Fibroblast of lung (primary cell): Measurements from ENCODE around the gene UBD. TPM values are rescaled to one million over a fixed set of nuclear protein-coding genes. Genes with fewer than 3 reads are reported as not detected.

Experiments used
- DNase-seq, 2 donors: peaks; one replicate each; pipeline versions ENCODE4 v3.0.0 to v3.0.0-alpha.2; 2010; ENCODE audit warnings: low read depth in 2 of 2
- H2AFZ ChIP-seq: 2 replicates; pipeline ENCODE4 v1.5.1; 2012; ENCODE audit warnings: low read length, control low read depth, inconsistent platforms
- H3K27ac ChIP-seq: 2 replicates; pipeline ENCODE4 v1.5.1; 2011; ENCODE audit warnings: low read length, control low read depth; ENCODE audit not compliant: insufficient read depth
- H3K27me3 ChIP-seq: 2 replicates; pipeline ENCODE4 v1.5.1; 2011; ENCODE audit warnings: mild to moderate bottlenecking, low read length; ENCODE audit not compliant: control insufficient read depth, insufficient read depth
- H3K36me3 ChIP-seq: 2 replicates; pipeline ENCODE4 v1.5.1; 2011; ENCODE audit warnings: low read length; ENCODE audit not compliant: control insufficient read depth, insufficient read depth
- H3K4me1 ChIP-seq: 2 replicates; pipeline ENCODE4 v1.5.1; 2011; ENCODE audit warnings: low read length; ENCODE audit not compliant: control insufficient read depth, insufficient read depth; ENCODE audit errors: extremely low read depth
- H3K4me2 ChIP-seq: 2 replicates; pipeline ENCODE4 v1.5.1; 2011; ENCODE audit warnings: low read length, control low read depth; ENCODE audit not compliant: insufficient read depth; ENCODE audit errors: extremely low read depth
- H3K4me3 ChIP-seq, 4 experiments: fragments of 200-600 bp in 1 of 4; sonication (generic) in 1 of 4; replicated peaks in 1 of 4; 2 replicates each; pipeline ENCODE4 v1.5.1; 2011 to 2016; ENCODE audit warnings: low read length in 4 of 4, low read depth in 3 of 4, mild to moderate bottlenecking in 3 of 4, control low read depth in 2 of 4, inconsistent platforms in 1 of 4, mixed read lengths in 1 of 4; ENCODE audit not compliant: insufficient read depth in 1 of 4; ENCODE audit errors: control extremely low read depth in 1 of 4
- H3K79me2 ChIP-seq: 2 replicates; pipeline ENCODE4 v1.5.1; 2012; ENCODE audit warnings: mild to moderate bottlenecking, low read length, inconsistent platforms; ENCODE audit not compliant: control insufficient read depth, insufficient read depth
- H3K9ac ChIP-seq: 2 replicates; pipeline ENCODE4 v1.5.1; 2011; ENCODE audit warnings: mild to moderate bottlenecking, low read length, control low read depth; ENCODE audit not compliant: insufficient read depth
- H3K9me3 ChIP-seq: 2 replicates; pipeline ENCODE4 v1.5.1; 2012; ENCODE audit warnings: low read depth, low read length; ENCODE audit not compliant: control insufficient read depth, insufficient read depth
- H4K20me1 ChIP-seq: 2 replicates; pipeline ENCODE4 v1.5.1; 2011; ENCODE audit warnings: low read length; ENCODE audit not compliant: control insufficient read depth, insufficient read depth; ENCODE audit errors: extremely low read depth
- EZH2 ChIP-seq: IDR thresholded peaks from 2 replicates; pipeline ENCODE4 v1.5.1; 2012; ENCODE audit warnings: low read length, control low read depth, mild to moderate bottlenecking; ENCODE audit errors: missing control alignments
- polyA plus RNA-seq, 2 donors: library from polyadenylated mRNA; depleted of rRNA in 1 of 2; stranded (reverse) in 1 of 2; unstranded in 1 of 2; fragments of >200 nt; gene quantifications; 2 replicates each; pipeline ENCODE4 v1.2.1, GENCODE V29; 2011 to 2012; ENCODE audit warnings: missing spikeins in 1 of 2
- total RNA-seq: library from RNA; depleted of rRNA; stranded (reverse); fragments of >200 nt; gene quantifications from 2 replicates; pipeline ENCODE4 v1.2.1, GENCODE V29; 2014
- TF ChIP-seq, protein P1 (sequence below), 2 donors: IDR thresholded peaks in 1 of 2; conservative IDR thresholded peaks in 1 of 2; 1 replicate in 1 of 2; 2 replicates in 1 of 2; pipeline ENCODE4 v1.5.1; 2011 to 2012; ENCODE audit warnings: low read length in 2 of 2, control low read depth in 1 of 2, inconsistent platforms in 1 of 2, low read depth in 1 of 2, mild to moderate bottlenecking in 1 of 2

Gene UBD
- total and polyA plus RNA-seq, 2 donors (not counting 1 experiment from before 2014, with no cell fraction given) = 0.06 TPM; not detected in 1

GRCh38 chr6:29554764-29555163, 4.8 kb downstream of the UBD start:
- no peak overlapping the region for H3K9ac ChIP-seq
- H3K79me2 ChIP-seq = no peaks in the 10 kb centered on the region
- H3K27me3 ChIP-seq = peaks cover 17% of the 10 kb centered on the region
- no peaks in the 10 kb centered on the region for H3K4me1 ChIP-seq
- H3K4me3 ChIP-seq = no peak overlapping the region
- H3K4me2 ChIP-seq = no peak overlapping the region
- TF ChIP-seq, protein P1, sequence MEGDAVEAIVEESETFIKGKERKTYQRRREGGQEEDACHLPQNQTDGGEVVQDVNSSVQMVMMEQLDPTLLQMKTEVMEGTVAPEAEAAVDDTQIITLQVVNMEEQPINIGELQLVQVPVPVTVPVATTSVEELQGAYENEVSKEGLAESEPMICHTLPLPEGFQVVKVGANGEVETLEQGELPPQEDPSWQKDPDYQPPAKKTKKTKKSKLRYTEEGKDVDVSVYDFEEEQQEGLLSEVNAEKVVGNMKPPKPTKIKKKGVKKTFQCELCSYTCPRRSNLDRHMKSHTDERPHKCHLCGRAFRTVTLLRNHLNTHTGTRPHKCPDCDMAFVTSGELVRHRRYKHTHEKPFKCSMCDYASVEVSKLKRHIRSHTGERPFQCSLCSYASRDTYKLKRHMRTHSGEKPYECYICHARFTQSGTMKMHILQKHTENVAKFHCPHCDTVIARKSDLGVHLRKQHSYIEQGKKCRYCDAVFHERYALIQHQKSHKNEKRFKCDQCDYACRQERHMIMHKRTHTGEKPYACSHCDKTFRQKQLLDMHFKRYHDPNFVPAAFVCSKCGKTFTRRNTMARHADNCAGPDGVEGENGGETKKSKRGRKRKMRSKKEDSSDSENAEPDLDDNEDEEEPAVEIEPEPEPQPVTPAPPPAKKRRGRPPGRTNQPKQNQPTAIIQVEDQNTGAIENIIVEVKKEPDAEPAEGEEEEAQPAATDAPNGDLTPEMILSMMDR (conservative IDR thresholded peaks at IDR 0.05 in 1 of 2, IDR thresholded peaks at IDR 0.05 in 1 of 2; ENCODE audit: low read depth in 1 of 2, low read length in 2 of 2) = no peak
- TF ChIP-seq EZH2 = no peak
- H4K20me1 ChIP-seq = no peaks in the 10 kb centered on the region
- H3K27ac ChIP-seq = no peak overlapping the region
- H2AFZ ChIP-seq = no peak overlapping the region
- no peaks in the 10 kb centered on the region for H3K36me3 ChIP-seq
- no peak for DNase-seq
- H3K9me3 ChIP-seq = no peaks in the 10 kb centered on the region

GRCh38 chr6:29553268-29554057, 6.1 kb downstream of the UBD start:
- Histone ChIP-seq H3K4me3 (peak overlapping the region in 1 of 4 experiments; percentile 35), H3K27ac (no peak overlapping the region), H3K27me3 (peaks cover 17% of the 10 kb centered on the region), H3K9me3 (no peaks in the 10 kb centered on the region), H2AFZ (no peak overlapping the region), H4K20me1 (no peaks in the 10 kb centered on the region), H3K4me1 (no peaks in the 10 kb centered on the region), H3K79me2 (no peaks in the 10 kb centered on the region), H3K4me2 (no peak overlapping the region), H3K9ac (no peak overlapping the region), H3K36me3 (no peaks in the 10 kb centered on the region)
- peak; percentile 43 for TF ChIP-seq EZH2
- TF ChIP-seq, protein P1 (conservative IDR thresholded peaks at IDR 0.05 in 1 of 2, IDR thresholded peaks at IDR 0.05 in 1 of 2; ENCODE audit: low read depth in 1 of 2, low read length in 2 of 2) = no peak
- DNase-seq = peak; percentile 30 to 57

GRCh38 chr6:29552512-29553051, 7.0 kb downstream of the UBD start:
- Histone ChIP-seq H3K4me1 (no peaks in the 10 kb centered on the region), H3K36me3 (no peaks in the 10 kb centered on the region), H3K27ac (no peak overlapping the region), H3K4me3 (no peak overlapping the region), H4K20me1 (no peaks in the 10 kb centered on the region), H3K79me2 (no peaks in the 10 kb centered on the region), H3K27me3 (peaks cover 17% of the 10 kb centered on the region), H3K9me3 (no peaks in the 10 kb centered on the region), H3K4me2 (no peak overlapping the region), H3K9ac (no peak overlapping the region), H2AFZ (no peak overlapping the region)
- TF ChIP-seq EZH2 = no peak
- TF ChIP-seq, protein P1 (conservative IDR thresholded peaks at IDR 0.05 in 1 of 2, IDR thresholded peaks at IDR 0.05 in 1 of 2; ENCODE audit: low read depth in 1 of 2, low read length in 2 of 2) = no peak
- peak; percentile 53 to 81 for DNase-seq
